GM18517 (cell line): ENCODE measurements around the gene HOXD10.

Source experiments
- ATAC-seq: cut with Tn5 transposase; IDR thresholded peaks from one replicate; pipeline ENCODE4 v1.9.1; 2021; ENCODE audit warnings: mild to moderate bottlenecking, moderate library complexity; ENCODE audit not compliant: unreplicated experiment

The HOXD10 gene

GRCh38 chr2:176105730-176106580, 10.6 kb upstream of the HOXD10 start:
- ATAC-seq = no peak

GRCh38 chr2:176106581-176107539, 9.7 kb upstream of the HOXD10 start, which contains the start of gene HOXD11:
Gene HOXD11, plus strand, starts transcription at chr2:176107280. Its CDS starts 76 bp downstream, at chr2:176107356.
- no peak for ATAC-seq

GRCh38 chr2:176107731-176108181, 8.8 kb upstream of the HOXD10 start:
- no peak for ATAC-seq

GRCh38 chr2:176109192-176109901, 7.2 kb upstream of the HOXD10 start:
- no peak for ATAC-seq

- ATAC-seq = no peak
Observed at GRCh38 chr2:176109946-176110345, 6.6 kb upstream of the HOXD10 start.

GRCh38 chr2:176110415-176111308, 5.9 kb upstream of the HOXD10 start:
- ATAC-seq = no peak

- ATAC-seq = no peak
Observed at GRCh38 chr2:176111309-176111663, 5.3 kb upstream of the HOXD10 start.

- no peak for ATAC-seq
Observed at GRCh38 chr2:176111846-176112374, 4.7 kb upstream of the HOXD10 start.

GRCh38 chr2:176112375-176113302, 3.9 kb upstream of the HOXD10 start:
- ATAC-seq = no peak

- no peak for ATAC-seq
Observed at GRCh38 chr2:176114120-176114929, 2.3 kb upstream of the HOXD10 start.

GRCh38 chr2:176114930-176115625, 1.5 kb upstream of the HOXD10 start:
- ATAC-seq = no peak

- ATAC-seq = no peak
Observed at GRCh38 chr2:176117162-176117822, 714 bp downstream of the HOXD10 start.

- ATAC-seq = no peak
Observed at GRCh38 chr2:176117823-176118371, 1.3 kb downstream of the HOXD10 start.

GRCh38 chr2:176118601-176119339, 2.2 kb downstream of the HOXD10 start:
- ATAC-seq = no peak

GRCh38 chr2:176120364-176121189, 4.0 kb downstream of the HOXD10 start:
- ATAC-seq = no peak
